Spleen (tissue), 11 donors: ENCODE results near the gene PAIP2B. TPM values are rescaled to one million over a fixed set of nuclear protein-coding genes. Genes with fewer than 3 reads are reported as not detected.

Source experiments
- DNase-seq: peaks from one replicate; pipeline ENCODE4 v3.0.0-alpha.2; 2020
- H3K27ac ChIP-seq, 8 donors: fragments of 200-600 bp; sonication (generic) in 7 of 8; 1 replicate in 4 of 8; 2 replicates in 4 of 8; pipeline versions ENCODE4 v1.5.0 to v1.8.0; 2016 to 2021; ENCODE audit warnings: inconsistent platforms in 4 of 8, mild to moderate bottlenecking in 4 of 8, moderate library complexity in 1 of 8
- H3K27me3 ChIP-seq, 7 donors: fragments of 200-600 bp; sonication (generic) in 6 of 7; replicated peaks in 1 of 7; 1 replicate in 4 of 7; 2 replicates in 3 of 7; pipeline versions ENCODE4 v1.5.0 to v1.8.0; 2016 to 2021; ENCODE audit warnings: inconsistent platforms in 3 of 7, mild to moderate bottlenecking in 1 of 7
- H3K36me3 ChIP-seq, 6 donors: fragments of 200-600 bp; sonication (generic) in 5 of 6; 1 replicate in 4 of 6; 2 replicates in 2 of 6; pipeline versions ENCODE4 v1.5.0 to v1.8.0; 2016 to 2021; ENCODE audit warnings: inconsistent platforms in 2 of 6
- H3K4me1 ChIP-seq, 6 donors: fragments of 200-600 bp; sonication (generic) in 5 of 6; 1 replicate in 3 of 6; 2 replicates in 3 of 6; pipeline versions ENCODE4 v1.5.0 to v1.8.0; 2016 to 2021; ENCODE audit warnings: inconsistent platforms in 3 of 6
- H3K4me3 ChIP-seq, 8 donors: fragments of 200-600 bp; sonication (generic) in 7 of 8; 1 replicate in 4 of 8; 2 replicates in 4 of 8; pipeline versions ENCODE4 v1.5.0 to v1.8.0; 2016 to 2021; ENCODE audit warnings: inconsistent platforms in 4 of 8, mild to moderate bottlenecking in 4 of 8, moderate library complexity in 2 of 8
- H3K9me3 ChIP-seq, 8 donors: fragments of 200-600 bp; sonication (generic) in 7 of 8; 1 replicate in 4 of 8; 2 replicates in 4 of 8; pipeline versions ENCODE4 v1.5.0 to v1.8.0; 2016 to 2021; ENCODE audit warnings: inconsistent platforms in 4 of 8
- POLR2A ChIP-seq, 3 donors: fragments of 450-650 bp; IDR thresholded peaks; one replicate each; pipeline ENCODE4 v1.5.1; 2017; ENCODE audit warnings: antibody characterized with exemption in 3 of 3, mild to moderate bottlenecking in 1 of 3
- POLR2AphosphoS5 ChIP-seq, 3 donors: sonication (generic); formaldehyde crosslinking; IDR thresholded peaks; one replicate each; pipeline ENCODE4 v1.5.1; 2017; ENCODE audit warnings: antibody characterized with exemption in 3 of 3
- WGBS, 5 donors: extraction: QIAGEN DNeasy Blood & Tissue Kit in 3 of 5; methylation state at CpG; one replicate each; pipeline versions ENCODE4 v1.1.5 to v1.1.7; 2013 to 2018; 5-methylcytosine and 5-hydroxymethylcytosine counted together
- intact Hi-C: fragments of 100-400 bp; cut with DNase I; formaldehyde crosslinking; loops from one replicate; pipeline ENCODE4 v1.15.0; 2023; ENCODE audit warnings: low total_unique reads
- polyA plus RNA-seq, 3 donors: library from polyadenylated mRNA; stranded (reverse); fragments of 200-250 nt; gene quantifications; one replicate each; pipeline ENCODE4 v1.2.1, GENCODE V29; 2013
- total RNA-seq, 7 donors: library from RNA; depleted of rRNA in 3 of 7; stranded (reverse); fragments of >200 nt in 3 of 7; fragmentation: NEBNext Ultra II Directional in 4 of 7; extraction: Animal tissue kit (Norgen Biotek cat#: 25700) in 4 of 7; gene quantifications; one replicate each; pipeline versions ENCODE4 v1.1.0 to v1.2.1, GENCODE V29; 2016 to 2021
- TF ChIP-seq, protein P1 (sequence below), 11 experiments: fragments of 200-600 bp in 7 of 11; fragments of 450-650 bp in 4 of 11; sonication (generic) in 4 of 11; IDR thresholded peaks in 8 of 11; conservative IDR thresholded peaks in 3 of 11; 1 replicate in 7 of 11; 2 replicates in 4 of 11; pipeline versions ENCODE4 v1.4.0 to v1.8.0; 2016 to 2021; ENCODE audit warnings: antibody characterized with exemption in 11 of 11, inconsistent platforms in 4 of 11, mild to moderate bottlenecking in 1 of 11
- donor health status: healthy with polysubstance abuse.
- donor health status: DM: no; HTN: no; CAD: no; lungs with moderate emphysema.
- donor health status: DM: no; HTN: no; CAD: no.
- donor health status: Bipolar disorder and iron deficiency.
- donor health status: healthy.
- donor health status: DM: no; HTN: no; CAD: no.
- donor health status: DM: yes; HTN: yes; CAD: no.

The PAIP2B gene
- total and polyA plus RNA-seq, 10 donors: 0.93 to 6.9 (median 3.5) TPM

DNA sequence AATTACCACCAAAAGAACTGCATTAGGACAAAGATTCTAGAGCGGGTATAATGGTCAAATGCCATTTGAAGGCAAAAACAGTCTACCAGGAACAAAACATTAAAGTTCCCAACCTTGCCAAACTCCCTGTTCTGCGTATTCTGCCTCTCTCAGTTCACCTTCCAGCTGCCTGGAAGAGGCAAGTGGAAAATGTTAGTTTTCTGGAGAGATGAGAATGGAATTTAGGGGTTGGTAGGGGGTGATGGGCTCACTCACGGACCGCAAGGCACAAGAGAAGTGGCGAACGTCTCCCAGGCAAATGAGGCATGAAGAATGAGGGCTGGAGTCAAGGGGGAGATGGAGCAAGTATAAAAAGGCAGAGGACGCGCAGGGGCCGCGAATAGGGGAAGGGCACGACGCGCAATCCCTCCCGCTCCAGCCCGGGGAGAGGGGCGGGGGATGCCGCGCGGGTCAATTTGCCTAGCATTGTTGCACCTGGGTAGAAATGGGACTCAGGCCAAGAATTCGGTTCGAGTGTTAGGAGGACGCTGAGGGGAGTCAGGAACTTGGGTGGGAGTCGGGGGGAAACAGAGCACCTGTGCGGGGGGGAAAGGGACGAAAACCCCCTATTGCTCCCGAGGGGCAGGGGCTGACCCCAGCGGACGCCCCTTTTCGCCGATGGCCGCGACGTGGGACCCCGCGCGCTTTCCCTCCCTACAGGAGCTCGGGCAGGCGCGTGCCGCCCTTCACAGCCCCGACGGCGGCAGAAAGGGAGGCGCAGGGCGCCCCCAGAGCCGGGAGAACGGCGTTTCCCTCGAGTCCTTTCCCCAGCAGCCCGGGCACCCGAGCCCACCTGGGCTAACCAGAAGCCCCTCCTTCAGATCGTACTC lies 573 bp downstream of the PAIP2B start:
- peak; percentile 87 for DNase-seq
- no peaks in the 10 kb centered on the region for H3K9me3 ChIP-seq
- peaks cover 8 to 32% (median 15%) of the 10 kb centered on the region in 6 donors for H3K4me1 ChIP-seq
- intact Hi-C loops: no loop called here
- 3 to 5% (median 3%) methylated on average over 38 to 52 of the region's 52 CpGs for WGBS, 5 donors
- peaks cover 0 to 8% (median 0%) of the 10 kb centered on the region in 6 donors for H3K36me3 ChIP-seq
- no peaks in the 10 kb centered on the region for H3K27me3 ChIP-seq
- TF ChIP-seq POLR2AphosphoS5 (IDR thresholded peaks at IDR 0.05) (peak in 1 of 3 donors; percentile 31), POLR2A (IDR thresholded peaks at IDR 0.05) (no peak)
- TF ChIP-seq, protein P1, sequence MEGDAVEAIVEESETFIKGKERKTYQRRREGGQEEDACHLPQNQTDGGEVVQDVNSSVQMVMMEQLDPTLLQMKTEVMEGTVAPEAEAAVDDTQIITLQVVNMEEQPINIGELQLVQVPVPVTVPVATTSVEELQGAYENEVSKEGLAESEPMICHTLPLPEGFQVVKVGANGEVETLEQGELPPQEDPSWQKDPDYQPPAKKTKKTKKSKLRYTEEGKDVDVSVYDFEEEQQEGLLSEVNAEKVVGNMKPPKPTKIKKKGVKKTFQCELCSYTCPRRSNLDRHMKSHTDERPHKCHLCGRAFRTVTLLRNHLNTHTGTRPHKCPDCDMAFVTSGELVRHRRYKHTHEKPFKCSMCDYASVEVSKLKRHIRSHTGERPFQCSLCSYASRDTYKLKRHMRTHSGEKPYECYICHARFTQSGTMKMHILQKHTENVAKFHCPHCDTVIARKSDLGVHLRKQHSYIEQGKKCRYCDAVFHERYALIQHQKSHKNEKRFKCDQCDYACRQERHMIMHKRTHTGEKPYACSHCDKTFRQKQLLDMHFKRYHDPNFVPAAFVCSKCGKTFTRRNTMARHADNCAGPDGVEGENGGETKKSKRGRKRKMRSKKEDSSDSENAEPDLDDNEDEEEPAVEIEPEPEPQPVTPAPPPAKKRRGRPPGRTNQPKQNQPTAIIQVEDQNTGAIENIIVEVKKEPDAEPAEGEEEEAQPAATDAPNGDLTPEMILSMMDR (IDR thresholded peaks at IDR 0.05 in 8 of 11, conservative IDR thresholded peaks at IDR 0.05 in 3 of 11): peak in 1 of 11 experiments; percentile 20
- peak overlapping the region; percentile 48 to 90 (median 84) for H3K27ac ChIP-seq
- H3K4me3 ChIP-seq: peak overlapping the region; percentile 75 to 92 (median 88)

DNA sequence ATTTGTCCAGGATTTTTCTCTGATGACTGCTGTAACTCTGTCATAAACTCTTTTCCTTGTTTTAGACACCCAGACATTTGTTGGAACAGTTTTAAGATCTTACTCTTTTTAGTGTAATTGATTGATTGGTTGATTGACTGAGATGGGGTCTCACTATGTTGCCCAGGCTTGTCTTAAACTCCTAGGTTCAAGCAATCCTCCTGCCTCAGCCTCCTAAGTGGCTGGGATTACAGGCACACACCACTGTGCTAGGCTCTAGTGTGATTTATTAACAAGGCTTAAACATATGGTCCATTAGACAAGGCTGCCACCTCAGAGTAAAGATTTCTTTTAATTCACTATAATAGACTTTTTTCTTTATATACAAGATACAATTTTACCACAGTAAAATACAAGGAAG lies 2.0 kb downstream of the PAIP2B start:
- Histone ChIP-seq H3K27me3 (no peaks in the 10 kb centered on the region), H3K4me3 (no peak overlapping the region), H3K9me3 (no peaks in the 10 kb centered on the region), H3K27ac (no peak overlapping the region), H3K36me3 (peaks cover 0 to 8% (median 0%) of the 10 kb centered on the region in 6 donors), H3K4me1 (peaks cover 8 to 32% (median 15%) of the 10 kb centered on the region in 6 donors)
- TF ChIP-seq, protein P1 (IDR thresholded peaks at IDR 0.05 in 8 of 11, conservative IDR thresholded peaks at IDR 0.05 in 3 of 11): no peak
- no peak for TF ChIP-seq POLR2A (IDR thresholded peaks at IDR 0.05)
- no peak for TF ChIP-seq POLR2AphosphoS5 (IDR thresholded peaks at IDR 0.05)
- DNase-seq: no peak
- intact Hi-C loops: no loop called here

DNA sequence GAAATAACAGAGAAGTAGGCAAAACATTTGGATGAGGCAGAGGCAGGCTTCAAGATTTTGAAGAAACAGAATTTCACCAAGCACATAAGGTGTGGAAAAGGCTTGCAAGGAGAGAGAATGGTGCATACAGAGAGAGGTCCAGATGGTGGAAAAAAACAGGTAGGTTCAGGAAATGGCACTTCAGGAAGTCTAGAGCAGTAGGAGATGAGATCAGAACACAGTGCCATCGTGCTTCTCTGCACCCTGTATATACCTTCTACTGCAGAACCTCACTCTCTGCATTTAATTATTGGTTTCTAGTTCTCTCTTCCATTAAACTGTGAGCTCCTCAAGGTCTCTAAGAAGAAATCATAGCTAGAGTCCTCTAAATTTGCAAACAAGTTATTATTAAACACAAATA lies 2.4 kb downstream of the PAIP2B start:
- H3K9me3 ChIP-seq: no peaks in the 10 kb centered on the region
- intact Hi-C loops: no loop called here
- no peak overlapping the region for H3K27ac ChIP-seq
- no peak for DNase-seq
- peaks cover 0 to 8% (median 0%) of the 10 kb centered on the region in 6 donors for H3K36me3 ChIP-seq
- H3K4me1 ChIP-seq: peaks cover 8 to 32% (median 15%) of the 10 kb centered on the region in 6 donors
- WGBS, 5 donors: 17 to 35% (median 26%) methylated on average over 1 of the region's 1 CpG
- H3K4me3 ChIP-seq: no peak overlapping the region
- TF ChIP-seq POLR2A (IDR thresholded peaks at IDR 0.05) (no peak), POLR2AphosphoS5 (IDR thresholded peaks at IDR 0.05) (no peak)
- TF ChIP-seq, protein P1 (IDR thresholded peaks at IDR 0.05 in 8 of 11, conservative IDR thresholded peaks at IDR 0.05 in 3 of 11): no peak
- H3K27me3 ChIP-seq: no peaks in the 10 kb centered on the region

DNA sequence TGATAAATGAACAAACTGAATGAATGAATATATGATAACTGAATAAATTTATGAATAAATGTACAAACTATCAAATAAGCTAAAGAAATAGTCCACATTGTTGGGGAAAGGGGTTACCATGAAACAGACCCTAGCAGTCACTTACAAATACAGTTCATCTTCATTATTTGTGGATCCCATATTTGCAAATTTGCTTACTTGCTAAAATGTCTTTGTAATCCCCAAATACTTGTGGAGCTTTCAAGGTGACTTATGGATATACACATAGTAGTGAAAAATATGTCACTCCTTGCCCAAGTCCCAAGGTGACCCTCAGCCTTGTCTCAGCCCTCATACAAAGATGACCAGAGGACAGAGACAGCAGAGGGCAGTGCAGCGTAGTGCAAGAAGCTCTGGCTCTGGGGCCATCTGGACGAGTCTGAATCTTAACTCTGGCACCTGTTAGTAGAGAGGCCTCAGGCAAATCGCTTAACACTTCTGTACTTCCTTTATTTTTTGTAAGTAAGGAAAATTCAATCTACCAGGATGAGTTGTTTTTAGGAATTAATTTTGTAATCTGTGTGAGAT lies 3.1 kb downstream of the PAIP2B start:
- peaks cover 0 to 8% (median 0%) of the 10 kb centered on the region in 6 donors for H3K36me3 ChIP-seq
- no peak for DNase-seq
- WGBS, 5 donors: 21 to 42% (median 29%) methylated on average over 3 of the region's 3 CpGs

More for the DNA sequence above, 3.1 kb downstream of the PAIP2B start:
- Histone ChIP-seq H3K4me3 (no peak overlapping the region), H3K9me3 (no peaks in the 10 kb centered on the region), H3K27me3 (no peaks in the 10 kb centered on the region), H3K4me1 (peaks cover 8 to 32% (median 15%) of the 10 kb centered on the region in 6 donors), H3K27ac (no peak overlapping the region)
- intact Hi-C loops: no loop called here
- TF ChIP-seq, protein P1 (IDR thresholded peaks at IDR 0.05 in 8 of 11, conservative IDR thresholded peaks at IDR 0.05 in 3 of 11): peak in 5 of 11 experiments; percentile 26 to 30 (median 28)
- no peak for TF ChIP-seq POLR2AphosphoS5 (IDR thresholded peaks at IDR 0.05)
